K562 (cell line): ENCODE measurements around the gene TRIM38. TPM values are rescaled to one million over a fixed set of nuclear protein-coding genes. Genes with fewer than 3 reads are reported as not detected.
A peak's percentile ranks its signal among the peaks of the same experiment; 100 is the strongest.

Experiments used
- BCLAF1 ChIP-seq, 2 experiments: fragments of 450-650 bp in 1 of 2; IDR thresholded peaks; 2 replicates each; pipeline ENCODE4 v1.6.1; 2011 to 2017; ENCODE audit warnings: low read depth in 2 of 2, antibody characterized with exemption in 1 of 2, borderline replicate concordance in 1 of 2, low read length in 1 of 2, mild to moderate bottlenecking in 1 of 2, mixed read lengths in 1 of 2; ENCODE audit not compliant: control insufficient read depth in 1 of 2
- HCFC1 ChIP-seq: IDR thresholded peaks from 2 replicates; pipeline ENCODE4 v1.6.1; 2012; ENCODE audit warnings: low read depth, low read length, improper control_type of control experiment
- KHSRP ChIP-seq: fragments of 450-650 bp; IDR thresholded peaks from 2 replicates; pipeline ENCODE4 v1.6.1; 2017
- MBD2 ChIP-seq: sonication (generic); IDR thresholded peaks from 2 replicates; pipeline ENCODE4 v1.6.1; 2016; ENCODE audit warnings: low read depth, borderline replicate concordance
- RERE ChIP-seq: sonication (generic); formaldehyde crosslinking; IDR thresholded peaks from 2 replicates; pipeline ENCODE4 v1.8.0; 2023; ENCODE audit warnings: missing genetic modification reagents, mild to moderate bottlenecking, borderline replicate concordance
- THRAP3 ChIP-seq: fragments of 450-650 bp; IDR thresholded peaks from 2 replicates; pipeline ENCODE4 v1.6.1; 2016; ENCODE audit warnings: mild to moderate bottlenecking, inconsistent platforms, borderline replicate concordance
- UBTF ChIP-seq, 2 experiments: IDR thresholded peaks; 2 replicates each; pipeline ENCODE4 v1.6.1; 2012; ENCODE audit warnings: improper control_type of control experiment in 2 of 2, low read depth in 2 of 2, low read length in 2 of 2, borderline replicate concordance in 1 of 2
- ZFP91 ChIP-seq: sonication (generic); formaldehyde crosslinking; IDR thresholded peaks from 2 replicates; pipeline ENCODE4 v1.8.0; 2022; ENCODE audit warnings: mild to moderate bottlenecking, missing genetic modification reagents
- ZNF124 ChIP-seq: sonication (generic); formaldehyde crosslinking; IDR thresholded peaks from 2 replicates; pipeline ENCODE4 v1.8.1; 2022; ENCODE audit warnings: missing genetic modification reagents
- ZNF134 ChIP-seq: fragments of 250-450 bp; sonication (Bioruptor Pico); conservative IDR thresholded peaks from 2 replicates; pipeline ENCODE4 v1.4.0; 2020
- ZNF449 ChIP-seq: fragments of 250-450 bp; sonication (Bioruptor Pico); IDR thresholded peaks from 2 replicates; pipeline ENCODE4 v1.8.0; 2022; ENCODE audit warnings: moderate library complexity, mild to moderate bottlenecking, inconsistent platforms
- ZNF57 ChIP-seq: fragments of 450-650 bp; formaldehyde crosslinking; IDR thresholded peaks from 2 replicates; pipeline ENCODE4 v1.4.0; 2020; ENCODE audit warnings: mild to moderate bottlenecking, moderate library complexity
- ZNF717 ChIP-seq: fragments of 250-450 bp; sonication (Bioruptor Pico); IDR thresholded peaks from 2 replicates; pipeline ENCODE4 v1.5.0; 2021
- polyA plus RNA-seq, 8 experiments: library from polyadenylated mRNA; depleted of rRNA in 4 of 8; stranded (reverse) in 5 of 8; unstranded in 3 of 8; fragments of >200 nt; fragmentation: Nextera tagmentation in 2 of 8; fragmentation: Illumina TruSeq in 1 of 8; extraction: Ambion mirVana in 2 of 8; extraction: Trizol in 1 of 8; gene quantifications; 2 replicates each; pipeline versions ENCODE4 v1.2.1 to v1.2.3, GENCODE V29; 2011 to 2014; ENCODE audit warnings: inconsistent platforms in 1 of 8, missing spikeins in 1 of 8
- total RNA-seq, 7 experiments: library from RNA; depleted of rRNA in 6 of 7; stranded (reverse); fragments of >200 nt in 6 of 7; fragmentation: Illumina TruSeq in 2 of 7; extraction: Trizol in 2 of 7; gene quantifications; 2 replicates each; pipeline versions ENCODE4 v1.2.1 to v1.2.3, GENCODE V29; 2011 to 2021; ENCODE audit warnings: low replicate concordance in 1 of 7

TRIM38 gene
- total and polyA plus RNA-seq, 9 of the 15 experiments (the other 6 are each of a cell fraction or from before 2014, with no cell fraction given), result 1.7 to 6.7 (median 6.3) TPM

GRCh38 chr6:26020329-26021000 is 57.9 kb downstream of the TRIM38 start (continued):
- TF ChIP-seq ZFP91 (CRISPR knock-in tag) (no peak; the same call in 1 of the 2 replicates), BCLAF1 (IDR thresholded peaks at IDR 0.05; ENCODE audit: borderline replicate concordance in 1 of 2, control insufficient read depth in 1 of 2, low read depth in 2 of 2, low read length in 1 of 2) (no peak), RERE (CRISPR knock-in tag) (no peak; the same call in 1 of the 2 replicates), ZNF124 (CRISPR knock-in tag) (no peak), HCFC1 (no peak), ZNF134 (CRISPR knock-in tag) (no peak), ZNF717 (CRISPR knock-in tag) (no peak), ZNF57 (CRISPR knock-in tag) (no peak), THRAP3 (peak; percentile 80), ZNF449 (CRISPR knock-in tag) (no peak), KHSRP (no peak), MBD2 (peak; percentile 72), UBTF (IDR thresholded peaks at IDR 0.05; ENCODE audit: borderline replicate concordance in 1 of 2, low read depth in 2 of 2, low read length in 2 of 2) (no peak)
